Activated CD8-positive, alpha-beta T cell treated with anti-CD3 and anti-CD28 coated beads, Interleukin-2, amount 10 ng/mL, durations not matched to agents 7 days and 5 days (primary cell): ENCODE results near the gene RSPH6A. TPM values are rescaled to one million over a fixed set of nuclear protein-coding genes. Genes with fewer than 3 reads are reported as not detected.
A peak's percentile ranks its signal among the peaks of the same experiment; 100 is the strongest.

Experiments
- ATAC-seq: fragments of 150-1000 bp; cut with Tn5 transposase; one replicate; pipeline ENCODE4 v1.10.0; 2021; ENCODE audit warnings: moderate library complexity
- CTCF ChIA-PET: fragments of 350-600 bp; sonication (Branson Sonifier 250); formaldehyde crosslinking; loops from one replicate; lab custom pipeline; 2021; ENCODE audit warnings: antibody characterized with exemption; lab: Charles Lee
- POLR2A ChIA-PET: fragments of 350-600 bp; sonication (Branson Sonifier 250); formaldehyde crosslinking; loops from one replicate; lab custom pipeline; 2021; ENCODE audit warnings: antibody characterized with exemption; lab: Charles Lee
- DNase-seq: peaks from one replicate; pipeline ENCODE4 v3.0.0-alpha.2; 2020
- H3K27ac Mint-ChIP-seq: one replicate; pipeline ENCODE4 v1.8.0; 2021; ENCODE audit warnings: mild to moderate bottlenecking, mixed read lengths
- H3K27me3 Mint-ChIP-seq: one replicate; pipeline ENCODE4 v1.8.0; 2021; ENCODE audit warnings: low read depth, mixed read lengths
- H3K36me3 Mint-ChIP-seq: one replicate; pipeline ENCODE4 v1.8.0; 2021; ENCODE audit warnings: low read depth, mixed read lengths
- H3K4me1 Mint-ChIP-seq: one replicate; pipeline ENCODE4 v1.8.0; 2021; ENCODE audit warnings: low read depth, mixed read lengths
- H3K4me3 Mint-ChIP-seq: one replicate; pipeline ENCODE4 v1.8.0; 2021; ENCODE audit warnings: mild to moderate bottlenecking, mixed read lengths
- H3K9me3 Mint-ChIP-seq: one replicate; pipeline ENCODE4 v1.8.0; 2022; ENCODE audit warnings: mixed read lengths; ENCODE audit not compliant: insufficient read depth
- total RNA-seq, 2 experiments: library from RNA; stranded (reverse); gene quantifications; one replicate each; pipeline ENCODE4 v1.2.3, GENCODE V29; 2021

RSPH6A gene
- total RNA-seq, 2 experiments from 2014 or later: 0.55 to 0.68 TPM

DNA sequence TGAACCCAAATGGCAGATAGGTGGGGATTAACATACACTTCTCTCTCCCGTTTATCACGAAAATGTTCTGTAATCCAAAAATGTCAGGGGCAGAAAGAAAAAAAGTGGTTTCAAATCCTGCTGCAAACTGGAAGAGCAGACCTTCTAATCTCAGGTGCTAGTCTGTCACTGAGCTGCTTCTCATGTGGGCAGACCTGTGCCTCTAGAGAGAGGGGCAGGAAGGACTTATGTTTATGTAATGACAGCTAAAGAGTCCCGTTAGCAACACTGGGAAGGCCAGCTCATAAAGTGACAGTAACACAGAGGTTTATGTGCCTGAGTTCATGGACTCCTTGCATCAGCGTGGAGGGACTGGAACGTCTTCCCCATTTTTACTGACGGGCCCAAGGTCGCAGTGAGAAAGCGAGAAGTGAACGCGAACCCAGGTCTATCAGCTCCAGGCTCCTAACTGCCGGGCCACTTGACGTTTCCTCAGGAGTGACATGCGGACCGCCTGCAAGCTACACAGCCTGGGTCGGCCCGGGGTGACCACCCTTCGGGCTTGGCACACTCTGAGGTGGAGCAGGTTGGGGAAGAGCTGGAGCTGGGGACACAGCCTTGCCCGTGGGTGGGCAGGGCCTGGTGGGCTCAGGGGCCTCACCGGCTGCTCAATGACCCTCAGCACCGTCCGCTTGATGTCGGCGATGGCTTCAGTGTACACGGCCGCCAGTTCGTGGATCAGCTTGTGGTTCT is 9.6 kb upstream of the RSPH6A start:
- POLR2A ChIA-PET: no interaction called here
- Mint-ChIP-seq H3K9me3 (no peaks in the 10 kb centered on the region), H3K27me3 (no peaks in the 10 kb centered on the region), H3K4me1 (no peaks in the 10 kb centered on the region), H3K36me3 (peaks cover 49% of the 10 kb centered on the region), H3K27ac (no peak overlapping the region), H3K4me3 (no peak overlapping the region)
- ATAC-seq: no peak
- no peak for DNase-seq
- CTCF ChIA-PET: interaction anchor here (1.7 to 4.3 kb wide), 3 partner anchors 8 to 55 kb away, joined by 4 to 28 read pairs (median 6); no protein-coding TSS in a partner anchor

DNA sequence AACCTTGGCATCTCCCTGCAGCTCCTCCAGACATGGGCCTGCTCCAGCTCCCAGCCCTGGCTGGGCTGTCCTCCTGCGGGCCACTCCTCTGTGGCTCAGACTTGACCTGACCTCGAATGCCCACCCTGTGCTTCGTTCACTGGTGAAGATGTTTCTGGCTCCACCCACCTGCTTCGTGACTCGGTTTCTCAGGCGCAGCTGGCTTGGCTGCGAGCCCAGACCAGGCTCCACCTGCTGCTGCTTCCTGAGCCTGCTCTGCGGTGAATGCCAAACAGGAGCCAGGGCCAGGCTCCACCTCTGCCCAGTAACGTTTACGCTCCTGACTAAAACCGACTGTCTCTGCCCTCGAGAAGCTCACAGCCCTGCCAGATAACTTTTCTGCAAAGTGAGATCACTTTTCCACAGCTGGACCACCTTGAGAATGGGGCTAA is 8.9 kb upstream of the RSPH6A start:
- Mint-ChIP-seq H3K4me1 (no peaks in the 10 kb centered on the region), H3K36me3 (peaks cover 43% of the 10 kb centered on the region), H3K4me3 (no peak overlapping the region), H3K9me3 (no peaks in the 10 kb centered on the region), H3K27ac (no peak overlapping the region), H3K27me3 (no peaks in the 10 kb centered on the region)
- POLR2A ChIA-PET: no interaction called here
- ATAC-seq (no peak), DNase-seq (no peak)
- CTCF ChIA-PET: interaction anchor here (1.7 to 4.3 kb wide), 3 partner anchors 7 to 54 kb away, joined by 4 to 28 read pairs (median 6); no protein-coding TSS in a partner anchor

DNA sequence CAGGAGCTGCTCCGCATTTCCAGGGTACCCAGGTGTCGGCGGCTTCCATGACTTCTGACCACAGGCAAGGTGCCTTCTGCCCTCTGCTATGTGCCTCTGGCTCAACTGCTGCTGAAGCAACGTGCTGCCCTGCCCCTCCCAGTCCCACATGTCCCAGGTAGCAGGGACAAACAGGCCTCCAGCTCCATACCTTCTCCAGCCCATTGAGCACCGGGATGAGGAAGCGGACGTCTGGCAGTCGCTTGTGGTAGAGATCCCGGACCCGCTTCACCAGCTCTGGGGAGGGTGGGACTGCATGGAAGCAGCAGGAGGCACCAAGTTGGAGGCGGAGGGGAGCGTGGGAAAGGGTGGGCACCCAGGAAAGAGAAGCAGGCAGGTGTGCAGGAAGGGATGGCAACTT is 8.1 kb upstream of the RSPH6A start:
- Mint-ChIP-seq H3K27me3 (no peaks in the 10 kb centered on the region), H3K4me3 (no peak overlapping the region), H3K4me1 (no peaks in the 10 kb centered on the region), H3K36me3 (peaks cover 36% of the 10 kb centered on the region), H3K9me3 (no peaks in the 10 kb centered on the region), H3K27ac (no peak overlapping the region)
- CTCF ChIA-PET: interaction anchor here (1.7 to 1.9 kb wide), 2 partner anchors 40 to 53 kb away, joined by 4 to 6 read pairs; no protein-coding TSS in a partner anchor
- DNase-seq: no peak
- ATAC-seq: no peak
- POLR2A ChIA-PET: no interaction called here

DNA sequence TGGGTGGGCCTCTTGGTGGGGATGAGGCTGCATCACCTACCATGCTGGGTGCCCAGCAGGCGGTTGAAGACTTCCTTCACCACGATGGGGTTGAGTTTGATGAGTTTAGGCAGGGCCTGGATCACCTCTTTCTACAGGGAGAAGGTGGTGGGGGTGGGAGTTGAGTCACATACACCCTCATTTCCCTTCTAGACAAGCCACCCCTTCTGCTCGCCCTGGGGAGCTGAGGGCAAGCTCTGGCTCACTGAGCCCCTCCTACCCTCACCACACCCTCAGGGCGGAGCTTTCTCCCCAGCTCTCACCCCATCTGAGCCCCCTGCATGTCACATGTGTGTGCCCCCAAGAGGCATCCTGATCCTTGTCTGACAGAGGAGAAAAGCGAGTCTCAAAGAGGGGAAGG is 7.6 kb upstream of the RSPH6A start:
- no peak overlapping the region for H3K4me3 Mint-ChIP-seq
- ChIA-PET CTCF (interaction anchor here (1.9 kb wide), 1 partner anchor 53 kb away, joined by 6 read pairs; no protein-coding TSS in a partner anchor), POLR2A (no interaction called here)
- H3K27ac Mint-ChIP-seq: no peak overlapping the region
- ATAC-seq (no peak), DNase-seq (no peak)
- no peaks in the 10 kb centered on the region for H3K4me1 Mint-ChIP-seq
- no peaks in the 10 kb centered on the region for H3K27me3 Mint-ChIP-seq
- H3K9me3 Mint-ChIP-seq: no peaks in the 10 kb centered on the region
- peaks cover 36% of the 10 kb centered on the region for H3K36me3 Mint-ChIP-seq

DNA sequence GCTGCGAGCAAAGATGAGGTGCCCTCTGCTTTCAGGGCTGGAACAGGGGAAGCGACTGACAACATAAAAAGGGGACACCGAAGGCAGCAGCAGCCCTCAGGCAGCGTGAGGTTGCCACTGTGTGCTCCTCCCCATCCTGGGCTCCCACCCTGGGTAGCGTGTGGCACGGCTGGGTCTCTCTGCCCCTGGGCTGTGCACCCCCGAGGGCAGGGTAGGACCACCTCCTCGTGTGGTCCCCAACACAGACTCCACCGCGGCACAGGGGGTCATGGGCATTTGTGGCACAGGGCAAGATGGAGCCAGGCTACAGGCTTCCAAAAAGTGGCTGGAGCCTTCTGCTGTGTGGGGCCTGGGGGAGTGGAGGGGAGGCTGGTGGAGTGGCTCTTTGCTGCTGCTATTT is 6.5 kb upstream of the RSPH6A start:
- ChIA-PET CTCF (no interaction called here), POLR2A (no interaction called here)
- ATAC-seq (no peak), DNase-seq (no peak)
- no peak overlapping the region for H3K4me3 Mint-ChIP-seq
- H3K27me3 Mint-ChIP-seq: no peaks in the 10 kb centered on the region
- H3K36me3 Mint-ChIP-seq: peaks cover 35% of the 10 kb centered on the region
- H3K27ac Mint-ChIP-seq: peak overlapping the region; percentile 34
- no peaks in the 10 kb centered on the region for H3K9me3 Mint-ChIP-seq
- H3K4me1 Mint-ChIP-seq: peaks cover 6% of the 10 kb centered on the region

DNA sequence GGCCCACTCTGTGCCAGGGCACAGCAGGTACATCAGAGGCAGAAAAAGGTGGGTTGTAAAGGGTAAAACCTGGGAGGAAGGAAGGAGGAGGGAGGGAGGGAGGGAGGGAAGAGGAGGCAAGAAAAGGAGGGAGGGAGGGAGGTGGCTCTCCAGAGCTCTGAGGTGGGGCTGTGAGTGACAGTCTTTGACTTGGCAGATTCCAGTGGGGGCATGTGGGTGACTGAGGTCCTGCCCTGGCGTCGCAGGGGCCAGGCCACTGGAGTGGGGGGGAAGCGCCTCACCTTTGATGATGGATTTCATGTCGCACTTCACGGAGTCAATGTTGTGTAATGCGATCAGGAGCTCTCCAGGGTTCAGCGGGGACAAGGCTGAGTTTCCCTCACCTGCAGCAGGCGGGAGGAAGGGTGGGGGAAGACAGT is 6.0 kb upstream of the RSPH6A start:
- Mint-ChIP-seq H3K27ac (peak overlapping the region; percentile 34), H3K9me3 (no peaks in the 10 kb centered on the region), H3K27me3 (no peaks in the 10 kb centered on the region), H3K4me3 (no peak overlapping the region), H3K4me1 (peaks cover 6% of the 10 kb centered on the region), H3K36me3 (peaks cover 32% of the 10 kb centered on the region)
- POLR2A ChIA-PET: interaction anchor here (1.0 kb wide), 1 partner anchor 17 kb away, joined by 4 read pairs; no protein-coding TSS in a partner anchor
- CTCF ChIA-PET: interaction anchor here (1.6 kb wide), 1 partner anchor 51 kb away, joined by 7 read pairs; the partner anchor contains the start of gene SIX5
- ATAC-seq (no peak), DNase-seq (no peak)

DNA sequence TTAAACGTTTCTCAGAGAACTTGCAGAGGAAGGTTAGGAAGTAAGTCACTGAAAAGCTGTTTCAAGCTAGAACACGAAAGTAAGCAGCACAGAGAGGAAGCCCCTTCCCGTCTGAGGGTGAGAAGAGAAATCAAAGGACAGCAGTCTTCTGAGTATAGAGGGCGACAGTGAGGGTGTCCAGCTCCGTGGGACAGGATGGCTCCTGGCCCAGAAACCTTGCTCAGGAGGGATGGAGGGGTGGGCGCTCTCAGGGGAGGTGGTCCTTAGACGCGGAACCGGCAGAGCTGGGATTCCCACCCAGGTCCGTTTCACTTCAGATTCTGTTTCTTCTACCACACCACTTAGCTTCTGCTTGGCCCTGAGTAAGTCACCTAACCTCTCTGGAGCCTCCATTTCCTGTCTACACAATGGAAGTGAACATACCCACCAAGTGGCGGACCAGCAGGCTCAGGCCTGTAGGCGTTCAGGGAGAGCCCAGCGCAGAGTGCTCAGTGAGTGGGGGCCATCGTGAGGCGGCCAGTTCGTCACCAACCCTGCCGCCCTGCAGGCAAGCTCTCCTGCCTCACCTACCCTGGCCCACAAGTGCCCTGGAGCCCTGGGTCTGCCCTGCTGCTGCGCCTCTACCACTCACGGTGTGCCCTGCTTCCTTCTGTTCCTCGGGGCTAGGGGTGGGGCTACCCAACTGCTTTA is 5.5 kb upstream of the RSPH6A start:
- ChIA-PET CTCF (interaction anchor here (1.6 kb wide), 1 partner anchor 51 kb away, joined by 7 read pairs; the partner anchor contains the start of gene SIX5), POLR2A (interaction anchor here (1.0 kb wide), 1 partner anchor 18 kb away, joined by 4 read pairs; no protein-coding TSS in a partner anchor)
- Mint-ChIP-seq H3K9me3 (no peaks in the 10 kb centered on the region), H3K4me1 (peaks cover 6% of the 10 kb centered on the region), H3K27ac (no peak overlapping the region), H3K27me3 (no peaks in the 10 kb centered on the region), H3K36me3 (peaks cover 26% of the 10 kb centered on the region), H3K4me3 (no peak overlapping the region)
- DNase-seq (no peak), ATAC-seq (no peak)

DNA sequence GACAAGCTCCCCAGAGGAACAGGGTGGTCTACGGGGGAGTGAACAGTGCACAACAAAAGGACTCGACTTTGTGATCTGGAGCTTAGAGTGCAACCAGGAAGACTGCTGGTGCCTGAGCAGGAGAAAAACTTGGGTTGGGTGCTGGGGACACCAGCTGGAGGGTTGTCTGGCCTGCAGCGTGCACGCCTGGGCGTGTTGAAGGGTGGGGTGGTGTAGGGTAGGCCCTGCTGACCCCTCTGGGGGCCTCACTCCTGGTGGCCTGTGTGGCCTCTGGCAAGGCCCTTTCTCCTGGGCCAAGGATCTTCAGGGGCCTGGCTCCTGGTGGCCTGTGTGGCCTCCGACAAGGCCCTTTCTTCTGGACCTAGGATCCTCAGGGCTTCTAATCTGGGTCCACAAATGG is 4.7 kb upstream of the RSPH6A start:
- peak overlapping the region; percentile 11 for H3K27ac Mint-ChIP-seq
- CTCF ChIA-PET: interaction anchor here (1.6 kb wide), 1 partner anchor 50 kb away, joined by 7 read pairs; the partner anchor contains the start of gene SIX5
- H3K27me3 Mint-ChIP-seq: no peaks in the 10 kb centered on the region
- H3K9me3 Mint-ChIP-seq: no peaks in the 10 kb centered on the region
- POLR2A ChIA-PET: interaction anchor here (0.6 to 1.0 kb wide), 2 partner anchors 12 to 66 kb away, joined by 3 to 4 read pairs; partner anchors contain the start of gene IRF2BP1
- no peak overlapping the region for H3K4me3 Mint-ChIP-seq
- H3K4me1 Mint-ChIP-seq: peaks cover 6% of the 10 kb centered on the region
- ATAC-seq (no peak), DNase-seq (no peak)
- H3K36me3 Mint-ChIP-seq: peaks cover 26% of the 10 kb centered on the region

DNA sequence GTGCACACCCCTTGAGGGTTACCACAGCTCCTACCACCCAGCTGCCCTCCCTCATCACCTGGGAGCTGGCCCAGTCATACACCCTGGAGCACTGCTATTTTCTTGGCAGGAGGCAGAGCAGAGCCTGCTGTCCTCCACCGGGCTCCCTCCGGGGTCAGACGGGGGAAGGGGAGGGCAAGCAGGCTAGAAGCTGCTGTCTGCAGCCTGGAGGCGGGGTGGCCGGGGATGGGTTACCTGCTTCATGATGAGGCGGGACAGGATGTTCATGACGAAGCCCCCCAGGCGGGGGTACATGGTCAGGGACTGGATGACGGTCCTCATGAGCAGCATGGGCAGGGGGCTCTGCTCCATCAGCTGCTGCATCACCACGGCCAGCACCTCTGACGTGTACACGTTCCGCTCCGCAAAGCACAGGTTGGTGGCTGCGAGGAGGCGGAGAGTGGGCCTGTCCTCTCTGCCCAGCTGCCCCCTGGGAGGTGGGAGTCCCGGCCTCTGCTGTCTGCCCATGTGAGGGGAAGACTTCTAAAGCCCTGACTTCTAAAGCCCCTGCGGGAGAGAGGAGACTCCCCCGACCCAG is 2.7 kb upstream of the RSPH6A start:
- no peak for ATAC-seq

DNA sequence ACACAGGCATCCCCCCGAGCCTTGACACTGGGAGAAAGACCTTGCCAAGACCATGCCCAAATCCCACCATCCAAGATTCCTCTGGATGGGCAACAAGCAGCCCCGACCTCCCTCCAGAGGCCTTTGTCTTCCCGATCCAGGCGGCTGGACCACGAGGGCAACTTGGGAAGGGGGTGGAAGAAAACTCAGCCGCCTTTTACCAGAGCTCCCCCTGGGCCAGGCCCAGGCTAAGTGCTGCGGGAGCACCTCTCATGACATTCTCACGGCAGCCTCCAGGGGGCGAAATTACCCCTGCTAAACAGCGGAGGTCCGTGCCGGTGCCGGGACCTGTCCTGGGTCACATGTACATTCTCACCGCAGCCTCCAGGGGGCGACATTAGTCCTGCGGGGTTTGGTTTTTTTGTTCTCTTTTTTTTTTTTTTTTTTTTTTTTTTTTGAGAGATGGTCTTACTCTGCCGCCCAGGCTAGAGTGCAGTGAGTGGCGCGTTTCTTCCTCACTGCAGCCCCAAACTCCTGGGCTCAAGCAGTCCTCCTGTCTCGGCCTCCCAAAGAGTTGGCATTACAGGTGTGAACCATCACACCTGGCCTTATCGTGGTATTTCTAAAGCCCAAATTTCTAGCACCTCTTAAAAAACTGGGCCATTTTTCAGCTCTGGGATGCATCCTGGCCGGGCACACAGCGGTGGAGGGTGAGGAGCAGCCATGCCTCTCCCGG is 2.1 kb upstream of the RSPH6A start:
- Mint-ChIP-seq H3K27ac (peak overlapping the region; percentile 34), H3K4me3 (no peak overlapping the region), H3K4me1 (peaks cover 6% of the 10 kb centered on the region), H3K27me3 (no peaks in the 10 kb centered on the region), H3K36me3 (peaks cover 10% of the 10 kb centered on the region), H3K9me3 (no peaks in the 10 kb centered on the region)
- peak; percentile 98 for DNase-seq
- ChIA-PET POLR2A (interaction anchor here (1.3 kb wide), 1 partner anchor 48 kb away, joined by 3 read pairs; the partner anchor contains the start of gene SIX5), CTCF (interaction anchor here (0.5 to 2.7 kb wide), 46 partner anchors 9 to 448 kb away, joined by 3 to 32 read pairs (median 4); partner anchors contain the start of genes CCDC61, DMWD, FBXO46 and FOXA3)
- ATAC-seq: peak; percentile 97

More for the DNA sequence above, 2.7 kb upstream of the RSPH6A start:
- H3K27me3 Mint-ChIP-seq: no peaks in the 10 kb centered on the region
- H3K4me3 Mint-ChIP-seq: no peak overlapping the region
- CTCF ChIA-PET: interaction anchor here (0.7 to 2.7 kb wide), 17 partner anchors 8 to 447 kb away, joined by 3 to 32 read pairs (median 11); partner anchors contain the start of genes FOXA3, IRF2BP1, SIX5 and SYMPK
- H3K36me3 Mint-ChIP-seq: peaks cover 10% of the 10 kb centered on the region
- H3K27ac Mint-ChIP-seq: no peak overlapping the region
- POLR2A ChIA-PET: interaction anchor here (1.3 kb wide), 1 partner anchor 49 kb away, joined by 3 read pairs; the partner anchor contains the start of gene SIX5
- peaks cover 6% of the 10 kb centered on the region for H3K4me1 Mint-ChIP-seq
- H3K9me3 Mint-ChIP-seq: no peaks in the 10 kb centered on the region
- DNase-seq: no peak
